NCI-H748 (cell line): ENCODE data around the gene NOLC1.
"Not testable (repeated sequence)": the region's sequence is repeated elsewhere in the genome, so short reads cannot be mapped to it uniquely, and the experiment has no call there.

Source experiments
- DNase-seq: peaks from one replicate; lab custom pipeline; 2025; ENCODE audit not compliant: unreplicated experiment; lab: John Stamatoyannopoulos, UW

Gene NOLC1

GRCh38 chr10:102153093-102153620 is 968 bp downstream of the NOLC1 start:
- DNase-seq: no peak

GRCh38 chr10:102154466-102155116 is 2.4 kb downstream of the NOLC1 start:
- DNase-seq: no peak

- DNase-seq: no peak
Observed at GRCh38 chr10:102157224-102157623, 5.0 kb downstream of the NOLC1 start.

GRCh38 chr10:102159051-102159597 is 6.9 kb downstream of the NOLC1 start:
- no peak for DNase-seq

GRCh38 chr10:102159831-102160230 is 7.6 kb downstream of the NOLC1 start:
- DNase-seq: no peak

GRCh38 chr10:102163342-102163989 is 11.3 kb downstream of the NOLC1 start:
- no peak for DNase-seq

- DNase-seq: no peak
Observed at GRCh38 chr10:102167861-102168260, 15.7 kb downstream of the NOLC1 start.

- no peak for DNase-seq
Observed at GRCh38 chr10:102170602-102171001, 18.4 kb downstream of the NOLC1 start.

GRCh38 chr10:102172288-102172687 is 20.1 kb downstream of the NOLC1 start:
- DNase-seq: no peak

GRCh38 chr10:102175415-102175814 is 23.2 kb downstream of the NOLC1 start:
- no peak for DNase-seq

GRCh38 chr10:102184606-102185005 is 32.4 kb downstream of the NOLC1 start:
- DNase-seq: no peak

- DNase-seq: no peak
Observed at GRCh38 chr10:102185272-102185671, 33.1 kb downstream of the NOLC1 start.

- DNase-seq: peak; percentile 41
Observed at GRCh38 chr10:102185811-102186527, 33.8 kb downstream of the NOLC1 start.

- no peak for DNase-seq
Observed at GRCh38 chr10:102188298-102188940, 36.2 kb downstream of the NOLC1 start.

GRCh38 chr10:102188941-102189898 is 37.0 kb downstream of the NOLC1 start:
- not testable (repeated sequence) for DNase-seq

- DNase-seq: no peak
Observed at GRCh38 chr10:102191956-102192355, 39.8 kb downstream of the NOLC1 start.

GRCh38 chr10:102195296-102195870 is 43.2 kb downstream of the NOLC1 start:
- no peak for DNase-seq

GRCh38 chr10:102196893-102197292 is 44.7 kb downstream of the NOLC1 start:
- DNase-seq: no peak

- DNase-seq: no peak
Observed at GRCh38 chr10:102198027-102198426, 45.8 kb downstream of the NOLC1 start.
